PC-9 (cell line): ENCODE data around the gene CTNNA3. TPM values are rescaled to one million over a fixed set of nuclear protein-coding genes. Genes with fewer than 3 reads are reported as not detected.

Source experiments
- BruUV-seq: library from RNA; stranded (reverse); fragments of 400-500 nt; replicated peaks from 2 replicates; lab custom pipeline; 2021; lab: Mats Ljungman, UMichigan
- CTCF ChIA-PET: fragments of 300-600 bp; sonication (Branson Sonifier 250); formaldehyde crosslinking; loops from one replicate; lab custom pipeline; 2022; ENCODE audit warnings: antibody characterized with exemption; lab: Charles Lee
- POLR2A ChIA-PET: fragments of 300-600 bp; sonication (Branson Sonifier 250); formaldehyde crosslinking; loops from one replicate; lab custom pipeline; 2022; ENCODE audit warnings: antibody characterized with exemption; ENCODE audit not compliant: unreplicated experiment; lab: Charles Lee
- DNase-seq, 2 experiments: peaks; one replicate each; pipeline versions ENCODE4 v3.0.0 to v3.0.0-alpha.2; 2015 to 2022; ENCODE audit warnings: mixed read lengths in 1 of 2
- H2AFZ ChIP-seq: fragments of 200-600 bp; sonication (generic); 2 replicates; pipeline ENCODE4 v1.8.1; 2017; ENCODE audit warnings: antibody characterized with exemption
- H3F3A ChIP-seq: fragments of 200-600 bp; sonication (generic); 2 replicates; pipeline ENCODE4 v1.8.1; 2017; ENCODE audit warnings: antibody characterized with exemption, mild to moderate bottlenecking, low read depth; ENCODE audit not compliant: insufficient read depth
- H3K27ac ChIP-seq: fragments of 200-600 bp; sonication (generic); 2 replicates; pipeline ENCODE4 v1.6.1; 2016; ENCODE audit warnings: mixed run types
- H3K27me3 ChIP-seq: fragments of 200-600 bp; sonication (generic); 2 replicates; pipeline ENCODE4 v1.6.1; 2016; ENCODE audit warnings: low read depth, mixed run types; ENCODE audit not compliant: insufficient read depth
- H3K36me3 ChIP-seq: fragments of 200-600 bp; sonication (generic); 2 replicates; pipeline ENCODE4 v1.6.1; 2016; ENCODE audit warnings: low read depth, mixed run types
- H3K4me1 ChIP-seq: fragments of 200-600 bp; sonication (generic); replicated peaks from 2 replicates; pipeline ENCODE4 v1.6.1; 2016; ENCODE audit warnings: mixed run types; ENCODE audit not compliant: insufficient read depth
- H3K4me2 ChIP-seq: fragments of 200-600 bp; sonication (generic); 2 replicates; pipeline ENCODE4 v1.6.1; 2017; ENCODE audit warnings: mixed run types
- H3K4me3 ChIP-seq: fragments of 200-600 bp; sonication (generic); 2 replicates; pipeline ENCODE4 v1.6.1; 2016; ENCODE audit warnings: mixed run types
- H3K79me2 ChIP-seq: fragments of 200-600 bp; sonication (generic); 2 replicates; pipeline ENCODE4 v1.6.1; 2017; ENCODE audit warnings: low read depth, mixed run types
- H3K9me2 ChIP-seq: fragments of 200-600 bp; sonication (generic); 2 replicates; pipeline ENCODE4 v1.8.1; 2017; ENCODE audit warnings: mild to moderate bottlenecking; ENCODE audit not compliant: insufficient read depth
- H3K9me3 ChIP-seq: fragments of 200-600 bp; sonication (generic); 2 replicates; pipeline ENCODE4 v1.8.1; 2016; ENCODE audit warnings: low read depth; ENCODE audit not compliant: insufficient read depth
- H4K20me1 ChIP-seq: fragments of 200-600 bp; sonication (generic); 2 replicates; pipeline ENCODE4 v1.8.1; 2017; ENCODE audit not compliant: insufficient read depth
- CTCF ChIP-seq: fragments of 200-600 bp; sonication (generic); conservative IDR thresholded peaks from 2 replicates; pipeline ENCODE4 v1.6.1; 2017; ENCODE audit warnings: mixed run types, antibody characterized with exemption, mild to moderate bottlenecking, moderate library complexity
- EZH2 ChIP-seq: fragments of 200-600 bp; sonication (generic); IDR thresholded peaks from 2 replicates; pipeline ENCODE4 v1.8.0; 2017; ENCODE audit warnings: antibody characterized with exemption, low read depth
- intact Hi-C: fragments of 100-400 bp; cut with micrococcal nuclease; formaldehyde crosslinking; loops from one replicate; pipeline ENCODE4 v1.10.0; 2022; ENCODE audit not compliant: unreplicated experiment
- total RNA-seq: library from RNA; stranded (reverse); gene quantifications from 2 replicates; pipeline ENCODE4 v1.2.3, GENCODE V29; 2021

Gene CTNNA3
- total RNA-seq, 1 experiment from 2014 or later: not detected

GRCh38 chr10:67127441-67127840 is 568.6 kb downstream of the CTNNA3 start:
- ChIA-PET POLR2A (no interaction called here), CTCF (no interaction called here)
- BruUV-seq: no TSS peak

GRCh38 chr10:67119651-67120050 is 576.3 kb downstream of the CTNNA3 start:
- CTCF ChIA-PET: no interaction called here
- Histone ChIP-seq H3K27ac (no peak overlapping the region), H3K9me2 (no peaks in the 10 kb centered on the region), H3K4me1 (no peaks in the 10 kb centered on the region; the same call in 1 of the 2 replicates), H3F3A (no peaks in the 10 kb centered on the region), H4K20me1 (no peaks in the 10 kb centered on the region), H3K4me2 (no peak overlapping the region), H3K27me3 (no peaks in the 10 kb centered on the region), H2AFZ (no peak overlapping the region), H3K79me2 (no peaks in the 10 kb centered on the region), H3K9me3 (no peaks in the 10 kb centered on the region), H3K4me3 (no peak overlapping the region), H3K36me3 (no peaks in the 10 kb centered on the region)
- intact Hi-C loops: no loop called here
- DNase-seq: no peak
- TF ChIP-seq CTCF (no peak), EZH2 (no peak)
- BruUV-seq: no TSS peak
- POLR2A ChIA-PET: no interaction called here

More at GRCh38 chr10:67127441-67127840, 568.6 kb downstream of the CTNNA3 start:
- H3K27me3 ChIP-seq: no peaks in the 10 kb centered on the region
- H3K9me3 ChIP-seq: no peaks in the 10 kb centered on the region
- no peaks in the 10 kb centered on the region for H3K79me2 ChIP-seq
- no peaks in the 10 kb centered on the region for H4K20me1 ChIP-seq
- intact Hi-C loops: no loop called here
- no peaks in the 10 kb centered on the region; the same call in 1 of the 2 replicates for H3K9me2 ChIP-seq
- TF ChIP-seq EZH2: no peak
- TF ChIP-seq CTCF: no peak
- H3K4me1 ChIP-seq: no peaks in the 10 kb centered on the region
- H3K36me3 ChIP-seq: no peaks in the 10 kb centered on the region
- no peak for DNase-seq
- no peak overlapping the region for H3K27ac ChIP-seq
- H3F3A ChIP-seq: no peaks in the 10 kb centered on the region
- no peak overlapping the region for H3K4me2 ChIP-seq
- no peak overlapping the region for H2AFZ ChIP-seq
- H3K4me3 ChIP-seq: no peak overlapping the region

GRCh38 chr10:67115972-67116371 is 580.0 kb downstream of the CTNNA3 start:
- Histone ChIP-seq H3F3A (no peaks in the 10 kb centered on the region), H3K9me3 (no peaks in the 10 kb centered on the region), H3K9me2 (no peaks in the 10 kb centered on the region), H3K27me3 (no peaks in the 10 kb centered on the region), H2AFZ (no peak overlapping the region), H3K4me1 (no peaks in the 10 kb centered on the region; the same call in 1 of the 2 replicates), H3K4me3 (no peak overlapping the region), H3K4me2 (no peak overlapping the region), H3K36me3 (no peaks in the 10 kb centered on the region), H3K79me2 (no peaks in the 10 kb centered on the region), H4K20me1 (no peaks in the 10 kb centered on the region), H3K27ac (no peak overlapping the region)
- TF ChIP-seq CTCF: no peak
- TF ChIP-seq EZH2: no peak
- intact Hi-C loops: no loop called here
- BruUV-seq: no TSS peak
- ChIA-PET CTCF (no interaction called here), POLR2A (no interaction called here)
- peak; percentile 1 to 43 for DNase-seq
